Body of pancreas (tissue), 4 donors: ENCODE results near the gene IVD.

Experiments used
- CTCF ChIP-seq, 7 experiments: fragments of 450-650 bp in 4 of 7; fragments of 200-600 bp in 3 of 7; sonication (generic) in 3 of 7; IDR thresholded peaks; one replicate each; pipeline ENCODE4 v1.5.1; 2016 to 2019; ENCODE audit warnings: antibody characterized with exemption in 7 of 7
- POLR2A ChIP-seq, 3 donors: fragments of 450-650 bp; IDR thresholded peaks; one replicate each; pipeline ENCODE4 v1.6.1; 2016; ENCODE audit warnings: antibody characterized with exemption in 3 of 3, mild to moderate bottlenecking in 2 of 3

DNA sequence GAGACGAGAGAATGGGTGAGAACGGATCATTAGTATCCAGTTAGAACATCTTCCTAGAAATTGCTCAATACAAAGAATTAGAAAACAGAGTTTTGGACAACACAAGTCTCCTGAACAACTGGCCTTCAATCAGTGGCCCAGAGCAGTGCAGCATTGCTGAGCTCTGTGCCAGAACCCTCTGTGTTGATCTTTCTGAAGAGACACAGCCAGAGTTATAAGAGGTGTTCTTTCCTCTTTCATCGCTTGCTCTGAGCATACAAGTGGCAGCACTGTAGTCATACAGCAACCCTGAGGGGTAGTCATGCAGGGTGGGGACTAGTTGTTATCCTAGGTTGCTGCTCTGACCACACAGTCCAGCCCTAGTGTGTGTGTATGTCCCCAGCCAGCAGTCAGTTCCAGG lies 19.1 kb upstream of the IVD start:
- TF ChIP-seq CTCF (IDR thresholded peaks at IDR 0.05) = no peak
- no peak for TF ChIP-seq POLR2A (IDR thresholded peaks at IDR 0.05)
